GM19193 (cell line): ENCODE results near the gene SCN4B.

Experiments used
- POLR2A ChIP-seq: IDR thresholded peaks from 4 replicates; pipeline ENCODE4 v1.6.1; 2011; ENCODE audit not compliant: insufficient read depth, insufficient read length; ENCODE audit errors: extremely low read depth

The SCN4B gene

GRCh38 chr11:118132385-118133151 is 20.1 kb downstream of the SCN4B start:
- no peak for TF ChIP-seq POLR2A

GRCh38 chr11:118129471-118130172 is 23.0 kb downstream of the SCN4B start:
- TF ChIP-seq POLR2A = no peak

DNA sequence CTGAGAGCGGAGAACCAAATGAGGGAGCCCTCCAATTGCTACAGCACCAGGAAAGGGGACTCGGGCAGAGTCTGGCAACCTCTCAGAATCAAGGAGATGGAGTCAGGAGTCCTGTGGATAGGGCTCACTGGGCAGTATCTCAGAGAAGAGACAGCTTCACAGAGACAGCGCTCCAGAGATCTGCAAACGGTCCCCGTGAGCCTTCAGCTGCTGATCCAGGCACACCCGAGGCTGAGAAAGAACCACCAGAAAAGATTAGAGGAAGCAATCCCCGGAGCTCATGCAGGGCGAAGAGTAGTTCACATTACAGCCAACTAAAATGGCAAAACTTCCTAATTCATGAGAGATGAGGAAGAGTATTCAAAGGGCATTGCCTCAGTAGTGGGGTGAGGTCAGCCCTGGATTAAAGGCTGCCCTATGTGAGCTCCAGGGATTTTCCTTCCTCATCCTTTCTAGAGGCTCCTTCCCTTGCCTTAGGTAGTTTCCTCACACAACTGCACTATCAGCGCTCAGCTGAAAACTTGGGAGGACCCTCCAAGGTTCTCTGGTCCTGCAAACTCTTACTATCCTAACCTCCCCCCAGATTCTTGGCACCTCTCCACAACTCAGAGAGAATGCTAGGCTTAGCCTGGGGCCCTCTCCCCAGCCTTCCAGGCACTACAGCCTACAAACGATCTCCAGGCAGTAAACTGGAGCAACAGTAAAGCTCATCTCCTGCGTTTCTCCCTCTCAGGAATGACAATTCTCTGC is 23.7 kb downstream of the SCN4B start:
- no peak for TF ChIP-seq POLR2A

GRCh38 chr11:118128310-118128709 is 24.3 kb downstream of the SCN4B start:
- no peak for TF ChIP-seq POLR2A

DNA sequence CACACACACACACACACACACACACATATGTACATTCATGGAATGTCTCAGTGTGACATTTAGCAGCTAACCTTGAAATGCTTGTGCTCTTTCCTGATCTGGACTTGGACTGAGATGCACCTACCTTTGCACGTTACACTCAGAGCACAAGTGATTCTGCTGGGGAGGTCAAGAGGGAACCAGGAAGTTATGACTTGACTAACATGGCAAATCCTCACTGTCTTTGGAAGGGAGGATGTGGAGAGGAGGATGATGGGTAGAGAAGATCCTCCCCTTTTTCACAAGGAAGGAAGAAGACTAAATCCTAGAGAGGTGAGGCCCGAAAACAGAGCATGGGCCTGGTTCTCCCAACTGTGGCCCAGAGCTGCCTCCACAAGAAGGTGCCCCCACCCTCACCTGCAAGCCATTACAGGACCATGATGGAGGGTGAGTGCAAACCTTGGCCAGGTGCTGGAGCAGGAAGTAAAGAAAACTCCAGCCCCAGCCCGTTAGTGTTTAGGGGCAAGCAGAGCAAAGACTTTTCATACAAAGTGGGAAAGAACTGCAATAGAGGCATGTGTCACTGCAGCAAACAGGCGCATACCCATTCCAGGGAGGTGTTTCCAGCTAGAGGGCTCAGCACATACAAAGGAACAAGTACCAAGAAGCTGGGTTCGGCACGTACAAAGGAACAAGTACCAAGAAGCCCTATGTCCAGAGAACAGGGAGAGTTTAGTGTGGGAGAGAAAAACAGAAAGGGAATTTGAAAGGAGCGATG is 26.4 kb downstream of the SCN4B start:
- peak; percentile 36 for TF ChIP-seq POLR2A

- TF ChIP-seq POLR2A = no peak
Measured at GRCh38 chr11:118124929-118125535, 27.6 kb downstream of the SCN4B start.

DNA sequence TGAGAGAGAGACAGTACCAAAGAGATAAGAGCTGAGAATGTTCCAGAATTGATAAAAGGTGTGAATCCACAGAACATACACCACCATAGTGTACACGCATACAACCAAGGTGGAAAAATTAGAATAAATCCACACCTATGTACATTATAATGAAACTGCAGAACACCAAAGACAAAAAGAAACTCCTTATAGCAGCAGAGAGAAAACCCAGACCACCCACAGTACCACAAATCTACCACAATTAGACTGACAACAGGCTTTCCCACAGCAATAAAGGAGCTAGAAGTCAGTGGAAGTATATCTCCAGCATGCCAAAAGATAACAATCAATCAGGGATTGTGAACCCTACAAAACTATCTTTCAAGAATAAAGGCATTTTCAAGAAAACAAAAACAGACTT is 31.8 kb downstream of the SCN4B start:
- TF ChIP-seq POLR2A = no peak

- TF ChIP-seq POLR2A = no peak
Measured at GRCh38 chr11:118117790-118118601, 34.6 kb downstream of the SCN4B start.

DNA sequence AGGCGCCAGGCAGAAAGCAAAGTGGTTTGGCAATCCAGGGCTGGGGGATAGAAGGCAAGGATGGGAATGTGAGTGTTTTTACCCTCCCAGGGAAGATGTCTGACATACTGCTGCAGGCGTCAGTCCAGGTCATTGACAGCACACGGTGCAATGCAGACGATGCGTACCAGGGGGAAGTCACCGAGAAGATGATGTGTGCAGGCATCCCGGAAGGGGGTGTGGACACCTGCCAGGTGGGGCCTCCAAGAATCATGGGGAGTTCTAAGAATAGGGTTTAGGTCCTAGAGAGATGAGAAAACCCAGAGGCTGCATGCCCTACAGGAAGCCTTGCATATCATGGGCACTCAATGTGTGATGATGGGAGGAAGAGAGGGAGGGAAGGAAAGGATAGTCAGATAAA is 37.6 kb downstream of the SCN4B start:
- TF ChIP-seq POLR2A = no peak

DNA sequence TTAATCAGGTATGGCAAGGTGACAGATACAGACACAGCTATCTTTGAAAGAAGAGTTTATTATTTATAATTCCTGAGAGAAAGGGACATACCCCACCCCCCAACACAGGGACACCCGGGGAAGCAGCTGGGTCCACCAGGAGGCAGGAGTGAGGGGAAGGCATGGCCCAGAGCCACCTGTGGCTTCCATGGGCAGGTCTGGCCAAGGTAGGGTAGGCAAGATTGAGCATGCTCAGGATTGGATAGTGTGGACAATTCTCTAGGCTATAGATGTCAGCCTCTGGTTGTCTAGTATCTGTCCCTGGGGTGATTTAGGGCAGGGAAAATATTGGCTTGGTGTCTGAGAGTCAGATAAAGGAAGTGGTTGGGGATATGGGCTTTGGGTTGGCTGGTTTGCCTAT is 38.4 kb downstream of the SCN4B start:
- no peak for TF ChIP-seq POLR2A

- no peak for TF ChIP-seq POLR2A
Measured at GRCh38 chr11:118112711-118113430, 39.8 kb downstream of the SCN4B start.

DNA sequence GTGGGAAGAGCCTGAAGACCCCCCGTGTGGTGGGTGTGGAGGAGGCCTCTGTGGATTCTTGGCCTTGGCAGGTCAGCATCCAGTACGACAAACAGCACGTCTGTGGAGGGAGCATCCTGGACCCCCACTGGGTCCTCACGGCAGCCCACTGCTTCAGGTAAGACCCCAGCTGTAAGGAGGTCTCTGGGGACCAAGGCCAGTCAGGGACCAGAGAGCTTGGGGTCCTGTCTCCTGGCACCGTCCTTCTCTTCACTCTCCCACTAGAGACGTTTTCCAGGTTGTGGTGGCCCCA is 40.9 kb downstream of the SCN4B start:
- no peak for TF ChIP-seq POLR2A

- TF ChIP-seq POLR2A = no peak
Measured at GRCh38 chr11:118111019-118111743, 41.4 kb downstream of the SCN4B start.
